Activated CD8-positive, alpha-beta memory T cell treated with anti-CD3 and anti-CD28 coated beads, Interleukin-2, amount 10 ng/mL, durations not matched to agents 7 days and 5 days (primary cell): Measurements from ENCODE around the gene CPTP. TPM values are rescaled to one million over a fixed set of nuclear protein-coding genes. Genes with fewer than 3 reads are reported as not detected.
A peak's percentile ranks its signal among the peaks of the same experiment; 100 is the strongest.

Source experiments
- ATAC-seq: fragments of 150-1000 bp; cut with Tn5 transposase; one replicate; pipeline ENCODE4 v1.10.0; 2021; ENCODE audit warnings: moderate library complexity
- CTCF ChIA-PET: fragments of 350-600 bp; sonication (Branson Sonifier 250); formaldehyde crosslinking; loops from one replicate; lab custom pipeline; 2021; ENCODE audit warnings: antibody characterized with exemption; lab: Charles Lee
- DNase-seq: peaks from one replicate; pipeline ENCODE4 v3.0.0-alpha.2; 2020
- H3K27ac Mint-ChIP-seq: one replicate; pipeline ENCODE4 v1.8.0; 2021; ENCODE audit warnings: mild to moderate bottlenecking, mixed read lengths
- H3K27me3 Mint-ChIP-seq: one replicate; pipeline ENCODE4 v1.8.0; 2021; ENCODE audit warnings: mixed read lengths
- H3K36me3 Mint-ChIP-seq: one replicate; pipeline ENCODE4 v1.8.0; 2021; ENCODE audit warnings: mild to moderate bottlenecking, mixed read lengths
- H3K4me1 Mint-ChIP-seq: one replicate; pipeline ENCODE4 v1.8.0; 2021; ENCODE audit warnings: mixed read lengths
- H3K4me3 Mint-ChIP-seq: one replicate; pipeline ENCODE4 v1.8.0; 2021; ENCODE audit warnings: mild to moderate bottlenecking, moderate library complexity, mixed read lengths
- H3K9me3 Mint-ChIP-seq: one replicate; pipeline ENCODE4 v1.8.0; 2022; ENCODE audit warnings: low read depth, mixed read lengths
- total RNA-seq, 2 experiments: library from RNA; stranded (reverse); gene quantifications; one replicate each; pipeline ENCODE4 v1.2.3, GENCODE V29; 2021

CPTP gene
- total RNA-seq, 2 experiments from 2014 or later = 17.6 to 18.5 TPM

GRCh38 chr1:1351511-1352427 lies 27.2 kb downstream of the CPTP start:
- Mint-ChIP-seq H3K27ac (no peak overlapping the region), H3K4me1 (peaks cover 19% of the 10 kb centered on the region), H3K4me3 (peak overlapping the region; percentile 37), H3K27me3 (peaks cover 25% of the 10 kb centered on the region), H3K9me3 (no peaks in the 10 kb centered on the region), H3K36me3 (no peaks in the 10 kb centered on the region)
- DNase-seq (no peak), ATAC-seq (no peak)
- CTCF ChIA-PET = interaction anchor here (1.7 to 5.0 kb wide), 2 partner anchors 19 to 89 kb away, joined by 3 to 42 read pairs; no protein-coding TSS in a partner anchor

DNA sequence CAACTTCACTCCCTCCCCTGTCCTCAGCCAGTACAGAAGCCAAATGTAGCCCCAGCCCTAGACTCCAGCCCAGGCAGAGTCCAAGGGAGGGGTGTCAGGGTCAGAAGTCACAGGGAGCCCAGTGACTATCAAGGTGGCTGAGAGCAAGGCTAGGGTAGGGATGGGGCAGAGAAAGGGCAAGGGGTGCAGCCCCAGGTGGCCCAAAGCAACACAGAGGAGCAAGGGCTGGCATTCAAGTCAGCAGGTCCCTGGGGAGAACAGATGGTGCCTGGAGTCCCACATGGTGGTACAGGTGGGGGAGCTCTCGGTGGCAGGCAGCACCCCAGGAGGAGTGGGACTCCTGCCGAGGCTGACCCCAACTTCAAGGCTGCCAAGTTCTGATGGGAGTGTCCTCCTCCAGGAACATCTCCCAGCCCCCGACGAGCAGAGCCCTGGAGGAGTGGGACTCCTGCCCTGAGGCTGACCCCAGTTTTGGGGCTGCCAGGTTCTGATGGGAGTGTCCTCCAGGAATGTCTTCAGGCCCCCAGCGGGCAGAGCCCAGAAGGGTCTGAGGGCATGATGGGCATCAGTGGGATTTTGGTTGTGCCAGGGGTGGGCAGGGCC lies 28.3 kb downstream of the CPTP start:
- Mint-ChIP-seq H3K27ac (no peak overlapping the region), H3K27me3 (peaks cover 25% of the 10 kb centered on the region), H3K4me1 (peaks cover 10% of the 10 kb centered on the region), H3K36me3 (no peaks in the 10 kb centered on the region), H3K9me3 (no peaks in the 10 kb centered on the region), H3K4me3 (no peak overlapping the region)
- ATAC-seq = no peak
- CTCF ChIA-PET = interaction anchor here (1.0 to 5.0 kb wide), 3 partner anchors 17 to 88 kb away, joined by 3 to 42 read pairs (median 3); partner anchors contain the start of gene CCNL2
- DNase-seq = no peak

- Mint-ChIP-seq H3K4me3 (no peak overlapping the region), H3K27ac (no peak overlapping the region), H3K9me3 (no peaks in the 10 kb centered on the region), H3K36me3 (no peaks in the 10 kb centered on the region), H3K4me1 (peaks cover 7% of the 10 kb centered on the region), H3K27me3 (peaks cover 25% of the 10 kb centered on the region)
- ATAC-seq (no peak), DNase-seq (no peak)
- CTCF ChIA-PET = interaction anchor here (1.0 to 5.0 kb wide), 3 partner anchors 17 to 87 kb away, joined by 3 to 42 read pairs (median 3); partner anchors contain the start of gene CCNL2
Measured at GRCh38 chr1:1353389-1354151, 29.0 kb downstream of the CPTP start.

GRCh38 chr1:1354271-1355247 lies 30.0 kb downstream of the CPTP start:
- CTCF ChIA-PET = interaction anchor here (5.0 kb wide), 1 partner anchor 16 kb away, joined by 42 read pairs; no protein-coding TSS in a partner anchor
- Mint-ChIP-seq H3K36me3 (no peaks in the 10 kb centered on the region), H3K27me3 (peaks cover 25% of the 10 kb centered on the region), H3K4me1 (peaks cover 15% of the 10 kb centered on the region), H3K4me3 (no peak overlapping the region), H3K27ac (no peak overlapping the region), H3K9me3 (no peaks in the 10 kb centered on the region)
- DNase-seq (no peak), ATAC-seq (no peak)

GRCh38 chr1:1355416-1355815 lies 30.8 kb downstream of the CPTP start:
- H3K36me3 Mint-ChIP-seq = no peaks in the 10 kb centered on the region
- H3K9me3 Mint-ChIP-seq = no peaks in the 10 kb centered on the region
- CTCF ChIA-PET = interaction anchor here (5.0 kb wide), 1 partner anchor 15 kb away, joined by 42 read pairs; no protein-coding TSS in a partner anchor
- no peak for ATAC-seq
- H3K27ac Mint-ChIP-seq = no peak overlapping the region
- H3K4me1 Mint-ChIP-seq = peaks cover 15% of the 10 kb centered on the region
- H3K27me3 Mint-ChIP-seq = peaks cover 25% of the 10 kb centered on the region
- no peak for DNase-seq
- H3K4me3 Mint-ChIP-seq = no peak overlapping the region

DNA sequence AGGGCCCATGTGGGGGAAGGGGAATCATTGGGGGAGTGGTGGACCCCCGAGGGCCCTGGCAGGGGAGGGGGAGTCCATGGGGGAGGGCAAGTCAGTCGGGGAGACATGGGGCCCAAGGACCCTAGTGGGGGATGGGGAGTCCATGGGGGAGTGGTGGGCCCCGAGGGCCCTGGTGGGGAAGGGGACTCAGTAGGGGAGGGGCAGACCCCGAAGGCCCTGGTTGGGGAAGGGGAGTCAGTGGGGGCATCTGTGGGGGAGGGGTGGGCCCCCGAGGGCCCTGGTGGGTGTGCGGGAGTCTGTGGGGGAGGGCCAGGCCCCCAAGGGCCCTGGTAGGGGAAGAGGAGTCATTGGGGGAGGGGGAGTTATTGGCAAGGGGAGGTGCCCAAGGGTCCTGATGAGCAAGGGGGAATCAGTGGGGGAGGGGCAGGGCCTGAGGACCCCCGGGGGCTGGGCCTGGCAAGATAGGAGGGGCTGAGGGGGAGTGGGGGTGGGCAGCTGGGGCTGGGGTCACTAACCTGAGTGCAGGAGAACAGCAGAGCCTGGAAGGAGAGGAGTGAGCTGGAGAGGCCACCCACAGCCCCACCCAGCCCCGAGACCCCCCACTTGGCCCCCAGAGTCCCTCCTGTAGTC lies 31.7 kb downstream of the CPTP start:
- Mint-ChIP-seq H3K4me1 (peaks cover 15% of the 10 kb centered on the region), H3K9me3 (no peaks in the 10 kb centered on the region), H3K27me3 (peaks cover 25% of the 10 kb centered on the region), H3K36me3 (no peaks in the 10 kb centered on the region), H3K27ac (no peak overlapping the region), H3K4me3 (no peak overlapping the region)
- ATAC-seq = no peak
- CTCF ChIA-PET = interaction anchor here (5.0 kb wide), 1 partner anchor 14 kb away, joined by 42 read pairs; no protein-coding TSS in a partner anchor
- no peak for DNase-seq

DNA sequence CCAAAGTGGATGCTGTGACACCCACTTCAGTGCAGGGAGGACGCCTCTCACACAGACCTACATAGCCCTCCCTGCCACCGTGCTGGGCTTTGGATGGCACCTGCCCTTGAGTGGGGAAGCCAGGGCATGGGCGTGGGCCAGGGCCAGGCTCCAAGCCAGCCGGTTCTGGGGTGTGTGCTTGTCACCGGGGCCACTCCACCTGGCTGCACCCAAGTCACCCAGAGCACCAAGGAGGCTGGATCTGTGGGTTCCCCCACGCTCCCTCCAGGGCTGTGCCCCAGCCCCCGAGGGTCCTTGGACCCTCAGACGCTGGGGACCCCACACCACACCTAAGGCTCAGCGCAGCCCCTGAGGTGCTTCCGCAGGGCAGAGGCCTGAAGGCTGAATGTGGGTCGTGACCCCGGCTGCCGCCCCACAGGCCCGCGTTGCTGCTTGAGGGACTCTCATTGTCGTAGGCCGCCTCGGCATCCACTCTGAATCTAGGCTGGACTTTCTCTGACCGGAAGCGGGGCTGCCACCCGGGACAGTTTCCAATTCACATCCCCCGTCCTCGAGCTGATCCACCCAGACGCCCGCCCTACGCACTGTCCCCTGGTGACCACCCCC lies 32.3 kb downstream of the CPTP start:
- Mint-ChIP-seq H3K9me3 (no peaks in the 10 kb centered on the region), H3K36me3 (no peaks in the 10 kb centered on the region), H3K27me3 (peaks cover 25% of the 10 kb centered on the region), H3K4me3 (no peak overlapping the region), H3K4me1 (peaks cover 15% of the 10 kb centered on the region), H3K27ac (no peak overlapping the region)
- CTCF ChIA-PET = interaction anchor here (1.2 kb wide), 1 partner anchor 15 kb away, joined by 3 read pairs; no protein-coding TSS in a partner anchor
- no peak for DNase-seq
- ATAC-seq = no peak

- H3K4me1 Mint-ChIP-seq = peaks cover 11% of the 10 kb centered on the region
- peaks cover 14% of the 10 kb centered on the region for H3K27me3 Mint-ChIP-seq
- ATAC-seq = no peak
- CTCF ChIA-PET = interaction anchor here (1.2 to 1.7 kb wide), 2 partner anchors 14 to 17 kb away, joined by 3 to 5 read pairs; partner anchors contain the start of gene AURKAIP1
- H3K4me3 Mint-ChIP-seq = no peak overlapping the region
- no peaks in the 10 kb centered on the region for H3K36me3 Mint-ChIP-seq
- H3K9me3 Mint-ChIP-seq = no peaks in the 10 kb centered on the region
- H3K27ac Mint-ChIP-seq = no peak overlapping the region
- DNase-seq = no peak
Measured at GRCh38 chr1:1357871-1358432, 33.4 kb downstream of the CPTP start.

GRCh38 chr1:1358433-1359271 lies 34.0 kb downstream of the CPTP start, which contains the start of gene MXRA8:
TSS of gene MXRA8 (minus strand) at chr1:1358555. CDS start at chr1:1358504, 51 bp downstream.
- no peaks in the 10 kb centered on the region for H3K36me3 Mint-ChIP-seq
- H3K27ac Mint-ChIP-seq = peak within 1 kb of the TSS; percentile 26
- CTCF ChIA-PET = interaction anchor here (1.2 to 1.7 kb wide), 3 partner anchors 13 to 16 kb away, joined by 3 to 7 read pairs (median 5); partner anchors contain the start of gene AURKAIP1
- no peaks in the 10 kb centered on the region for H3K9me3 Mint-ChIP-seq
- peaks cover 7% of the 10 kb centered on the region for H3K27me3 Mint-ChIP-seq
- DNase-seq = no peak
- no peak for ATAC-seq
- no peak within 1 kb of the TSS for H3K4me3 Mint-ChIP-seq
- H3K4me1 Mint-ChIP-seq = peaks cover 11% of the 10 kb centered on the region

- Mint-ChIP-seq H3K36me3 (no peaks in the 10 kb centered on the region), H3K4me1 (peaks cover 9% of the 10 kb centered on the region), H3K27ac (peak overlapping the region; percentile 26), H3K4me3 (no peak overlapping the region), H3K9me3 (no peaks in the 10 kb centered on the region), H3K27me3 (peaks cover under 1% of the 10 kb centered on the region)
- CTCF ChIA-PET = interaction anchor here (1.5 kb wide), 2 partner anchors 9 to 13 kb away, joined by 3 to 7 read pairs; no protein-coding TSS in a partner anchor
- DNase-seq (no peak), ATAC-seq (peak; percentile 48)
Measured at GRCh38 chr1:1359308-1359663, 34.7 kb downstream of the CPTP start.
